GM21825 (cell line): ENCODE data around the gene NOC2L.
"Not testable (repeated sequence)": the region's sequence is repeated elsewhere in the genome, so short reads cannot be mapped to it uniquely, and the experiment has no call there.

Source experiments
- ATAC-seq: cut with Tn5 transposase; IDR thresholded peaks from one replicate; pipeline ENCODE4 v1.9.1; 2021; ENCODE audit warnings: mild to moderate bottlenecking, moderate library complexity; ENCODE audit not compliant: unreplicated experiment

NOC2L gene

DNA sequence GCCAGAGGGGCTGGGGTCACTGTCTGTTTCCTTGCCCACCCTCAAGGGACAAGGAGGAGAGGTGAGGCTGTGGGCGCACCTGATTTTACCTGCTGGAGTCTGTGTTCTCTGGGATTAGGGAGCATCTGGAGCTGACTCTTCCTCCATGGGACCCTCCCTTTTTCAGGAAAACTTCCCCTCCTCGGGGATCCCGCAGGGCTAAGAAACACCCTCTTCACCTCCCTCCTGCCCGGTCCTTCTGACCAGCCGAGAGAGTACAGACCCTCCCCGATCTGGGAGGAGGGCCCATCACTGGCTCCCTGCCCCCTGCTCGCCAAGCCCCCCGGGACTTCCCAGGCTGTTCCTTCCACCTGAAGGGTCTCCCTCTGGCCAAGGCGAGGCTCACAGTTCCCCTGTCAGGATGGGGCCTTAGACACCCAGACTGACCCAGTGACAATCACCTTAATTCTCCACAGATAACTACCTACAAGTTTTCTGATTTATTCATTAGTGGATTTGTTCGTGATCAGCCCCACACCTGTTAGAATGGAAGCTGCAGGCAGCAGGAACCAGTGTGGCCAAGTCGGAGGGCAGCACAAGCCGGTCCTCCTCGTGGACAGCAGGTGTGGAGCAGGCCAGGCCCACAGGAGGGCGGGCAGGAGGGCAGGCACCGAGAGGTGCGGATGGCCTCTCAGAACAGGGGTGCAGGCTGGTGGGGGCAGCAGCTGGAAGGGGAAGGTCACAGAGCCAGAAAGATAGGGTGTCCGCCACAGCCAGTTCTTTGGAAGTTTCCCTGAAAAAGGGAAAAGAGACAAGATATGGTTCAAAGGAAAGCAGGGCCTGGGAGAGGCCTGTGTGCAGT lies 51.2 kb downstream of the NOC2L start:
- ATAC-seq: no peak

DNA sequence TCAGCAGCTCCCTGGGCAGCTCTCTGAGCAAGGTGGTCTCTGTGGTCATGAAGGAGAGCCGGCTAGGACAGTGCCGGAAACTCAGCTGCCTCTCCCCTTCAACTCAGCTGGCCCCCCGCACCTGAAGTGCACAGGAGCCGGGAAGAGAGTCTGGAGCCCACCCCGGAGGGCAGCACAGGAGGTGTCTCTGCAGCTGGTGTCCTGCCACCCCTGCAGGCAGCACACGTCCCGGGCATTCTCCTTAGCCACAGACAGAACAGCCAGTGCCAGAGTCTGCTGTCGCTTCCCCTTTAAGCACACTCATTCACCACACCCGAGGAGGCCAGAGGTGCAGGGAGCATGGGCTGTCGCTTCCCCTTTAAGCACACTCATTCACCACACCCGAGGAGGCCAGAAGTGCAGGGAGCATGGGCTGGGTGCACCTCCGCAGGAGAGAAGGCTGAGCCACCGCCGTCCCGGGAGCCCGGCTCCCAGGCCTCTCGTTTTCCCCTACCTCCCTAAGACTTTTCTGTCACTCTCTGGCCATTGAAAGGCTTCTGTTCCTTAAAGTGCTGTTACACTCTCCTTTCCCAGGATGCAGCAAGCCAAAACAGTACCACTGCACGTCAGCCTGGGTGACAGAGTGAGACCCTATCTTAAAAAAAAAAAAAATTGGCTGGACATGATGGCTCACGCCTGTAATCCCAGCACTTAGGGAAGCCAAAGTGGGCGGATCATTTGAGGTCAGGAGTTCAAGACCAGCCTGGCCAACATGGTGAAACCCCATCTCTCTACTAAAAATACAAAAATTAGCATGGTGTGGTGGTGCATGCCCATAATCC lies 52.2 kb downstream of the NOC2L start:
- ATAC-seq: peak; percentile 39

- no peak for ATAC-seq
These were observed 53.1 kb downstream of the NOC2L start for GRCh38 chr1:905811-906599.

GRCh38 chr1:905071-905749 lies 53.8 kb downstream of the NOC2L start:
- ATAC-seq: no peak

- peak; percentile 45 for ATAC-seq
These were observed 54.6 kb downstream of the NOC2L start for GRCh38 chr1:904310-904950.

DNA sequence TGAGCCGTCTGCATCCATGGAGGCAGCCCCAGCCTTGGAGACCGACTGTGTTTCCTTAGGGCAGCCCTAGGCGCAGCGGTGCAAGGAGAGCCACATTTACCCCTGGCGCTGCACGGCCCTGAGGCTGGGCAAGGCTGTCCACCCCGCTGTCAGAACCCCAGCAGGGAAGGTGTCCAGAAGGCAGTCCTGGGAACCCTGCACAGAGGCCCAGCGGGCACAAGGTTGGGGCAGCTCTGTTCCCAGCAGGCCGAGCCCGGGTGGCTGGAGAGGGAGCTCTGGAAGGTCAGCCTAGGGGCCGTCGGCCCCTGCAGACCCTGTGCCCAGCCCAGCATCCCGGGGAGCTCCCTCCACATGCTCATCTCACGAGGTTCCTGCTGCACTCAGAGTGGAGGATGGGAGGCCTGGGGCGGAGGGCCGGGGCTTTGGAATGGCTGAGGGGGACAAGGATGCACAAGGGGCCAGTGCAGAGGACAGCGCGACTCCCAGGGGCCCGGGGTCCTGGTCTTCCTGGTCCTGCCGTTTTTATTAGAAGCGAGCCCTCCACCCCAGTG lies 55.3 kb downstream of the NOC2L start:
- ATAC-seq: no peak

GRCh38 chr1:903305-903704 lies 55.8 kb downstream of the NOC2L start:
- no peak for ATAC-seq

- no peak for ATAC-seq
These were observed 56.3 kb downstream of the NOC2L start for GRCh38 chr1:902802-903201.

DNA sequence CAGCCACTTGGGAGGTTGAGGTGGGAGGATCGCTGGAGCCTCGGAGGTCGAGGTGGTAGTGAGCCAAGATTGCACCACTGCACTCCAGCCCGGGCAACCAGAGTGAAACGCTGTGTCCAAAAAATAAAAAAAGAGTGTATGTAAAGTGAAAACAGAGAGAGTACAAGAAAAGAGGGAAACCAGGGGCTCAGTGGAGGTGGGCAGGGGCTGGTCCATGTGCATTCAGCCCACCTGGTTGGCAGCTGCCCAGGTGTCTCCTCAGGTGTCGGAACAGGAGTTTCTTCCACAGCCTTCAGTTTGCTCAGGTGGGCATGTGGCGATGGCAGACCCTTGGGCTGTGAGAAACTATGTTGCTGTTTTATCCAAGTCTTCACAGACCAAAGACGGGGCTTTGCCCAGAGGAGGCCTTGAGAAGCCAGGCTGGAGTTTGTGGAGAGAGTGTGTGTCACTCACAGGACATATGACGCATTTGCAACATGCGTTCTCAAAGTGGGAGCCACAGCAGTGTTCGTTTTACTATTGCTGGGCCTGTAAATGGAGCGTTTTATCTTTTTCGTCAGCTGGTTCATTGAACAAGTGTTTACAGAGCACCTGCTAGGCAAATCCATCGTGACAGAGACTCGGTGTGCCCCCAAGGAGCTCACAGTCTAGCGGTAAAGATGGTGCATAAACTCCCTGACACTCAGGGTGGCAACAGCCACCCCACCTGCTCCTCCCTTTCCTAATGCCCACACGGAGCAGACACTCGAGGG lies 57.8 kb downstream of the NOC2L start:
- no peak for ATAC-seq

DNA sequence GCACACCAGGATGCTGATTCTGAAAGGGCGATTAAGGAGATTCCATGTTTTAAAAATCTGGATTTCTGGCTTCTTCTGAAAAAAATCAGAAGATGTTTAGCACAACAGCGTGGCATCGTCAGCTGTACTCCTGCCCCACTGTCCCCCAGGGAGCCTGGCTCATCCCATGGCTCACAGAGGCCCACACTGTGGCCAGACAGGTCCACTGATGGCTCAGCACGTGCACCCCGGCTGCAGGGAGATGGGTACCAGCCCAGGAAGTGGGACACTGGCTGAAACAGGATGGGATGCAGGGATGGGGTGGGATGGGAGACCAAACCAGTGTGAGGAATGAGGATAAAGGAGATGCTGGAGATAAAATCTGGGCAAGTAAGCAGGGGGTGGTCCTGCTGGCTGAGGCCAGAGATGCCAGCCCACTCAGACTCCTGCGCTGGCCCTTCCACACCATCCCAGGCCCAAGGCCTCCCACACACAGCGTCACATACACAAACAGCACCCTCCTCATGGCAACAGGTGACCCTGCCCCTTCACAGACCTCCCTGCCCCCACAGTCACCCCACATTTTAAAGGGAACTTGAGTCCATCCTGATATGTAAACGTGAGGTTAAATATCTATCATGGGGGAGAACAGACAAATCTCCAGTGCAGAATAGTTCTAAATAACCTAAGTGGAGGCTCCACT lies 59.3 kb downstream of the NOC2L start:
- ATAC-seq: no peak

GRCh38 chr1:897951-898350 lies 61.1 kb downstream of the NOC2L start:
- not testable (repeated sequence) for ATAC-seq

- no peak for ATAC-seq
These were observed 61.8 kb downstream of the NOC2L start for GRCh38 chr1:897226-897625.
